OCI-LY3 (cell line): Measurements from ENCODE around the gene METTL1.

Source experiments
- CTCF ChIP-seq: fragments of 200-600, 300-600 bp; sonication (generic); IDR thresholded peaks from 2 replicates; pipeline ENCODE4 v1.5.1; 2014; ENCODE audit warnings: antibody characterized with exemption, low read length, low read depth
- EZH2phosphoT487 ChIP-seq: fragments of 200-600 bp; shearing (Covaris generic); IDR thresholded peaks from 2 replicates; pipeline ENCODE4 v1.6.1; 2018; ENCODE audit warnings: antibody characterized with exemption, mixed run types, low read depth

GRCh38 chr12:57757771-57758170 lies 14.1 kb downstream of the METTL1 start:
- TF ChIP-seq EZH2phosphoT487 (no peak), CTCF (no peak)
